Fibroblast of lung (primary cell): ENCODE measurements around the gene CFD. TPM values are rescaled to one million over a fixed set of nuclear protein-coding genes. Genes with fewer than 3 reads are reported as not detected.

Experiments used
- DNase-seq, 2 donors: peaks; one replicate each; pipeline versions ENCODE4 v3.0.0 to v3.0.0-alpha.2; 2010; ENCODE audit warnings: low read depth in 2 of 2
- H2AFZ ChIP-seq: 2 replicates; pipeline ENCODE4 v1.5.1; 2012; ENCODE audit warnings: low read length, control low read depth, inconsistent platforms
- H3K27ac ChIP-seq: 2 replicates; pipeline ENCODE4 v1.5.1; 2011; ENCODE audit warnings: low read length, control low read depth; ENCODE audit not compliant: insufficient read depth
- H3K27me3 ChIP-seq: 2 replicates; pipeline ENCODE4 v1.5.1; 2011; ENCODE audit warnings: mild to moderate bottlenecking, low read length; ENCODE audit not compliant: control insufficient read depth, insufficient read depth
- H3K36me3 ChIP-seq: 2 replicates; pipeline ENCODE4 v1.5.1; 2011; ENCODE audit warnings: low read length; ENCODE audit not compliant: control insufficient read depth, insufficient read depth
- H3K4me1 ChIP-seq: 2 replicates; pipeline ENCODE4 v1.5.1; 2011; ENCODE audit warnings: low read length; ENCODE audit not compliant: control insufficient read depth, insufficient read depth; ENCODE audit errors: extremely low read depth
- H3K4me2 ChIP-seq: 2 replicates; pipeline ENCODE4 v1.5.1; 2011; ENCODE audit warnings: low read length, control low read depth; ENCODE audit not compliant: insufficient read depth; ENCODE audit errors: extremely low read depth
- H3K4me3 ChIP-seq, 4 experiments: fragments of 200-600 bp in 1 of 4; sonication (generic) in 1 of 4; replicated peaks in 1 of 4; 2 replicates each; pipeline ENCODE4 v1.5.1; 2011 to 2016; ENCODE audit warnings: low read length in 4 of 4, low read depth in 3 of 4, mild to moderate bottlenecking in 3 of 4, control low read depth in 2 of 4, inconsistent platforms in 1 of 4, mixed read lengths in 1 of 4; ENCODE audit not compliant: insufficient read depth in 1 of 4; ENCODE audit errors: control extremely low read depth in 1 of 4
- H3K79me2 ChIP-seq: 2 replicates; pipeline ENCODE4 v1.5.1; 2012; ENCODE audit warnings: mild to moderate bottlenecking, low read length, inconsistent platforms; ENCODE audit not compliant: control insufficient read depth, insufficient read depth
- H3K9ac ChIP-seq: 2 replicates; pipeline ENCODE4 v1.5.1; 2011; ENCODE audit warnings: mild to moderate bottlenecking, low read length, control low read depth; ENCODE audit not compliant: insufficient read depth
- H3K9me3 ChIP-seq: 2 replicates; pipeline ENCODE4 v1.5.1; 2012; ENCODE audit warnings: low read depth, low read length; ENCODE audit not compliant: control insufficient read depth, insufficient read depth
- H4K20me1 ChIP-seq: 2 replicates; pipeline ENCODE4 v1.5.1; 2011; ENCODE audit warnings: low read length; ENCODE audit not compliant: control insufficient read depth, insufficient read depth; ENCODE audit errors: extremely low read depth
- CTCF ChIP-seq, 2 donors: IDR thresholded peaks in 1 of 2; conservative IDR thresholded peaks in 1 of 2; 1 replicate in 1 of 2; 2 replicates in 1 of 2; pipeline ENCODE4 v1.5.1; 2011 to 2012; ENCODE audit warnings: low read length in 2 of 2, control low read depth in 1 of 2, inconsistent platforms in 1 of 2, low read depth in 1 of 2, mild to moderate bottlenecking in 1 of 2
- EZH2 ChIP-seq: IDR thresholded peaks from 2 replicates; pipeline ENCODE4 v1.5.1; 2012; ENCODE audit warnings: low read length, control low read depth, mild to moderate bottlenecking; ENCODE audit errors: missing control alignments
- polyA plus RNA-seq, 2 donors: library from polyadenylated mRNA; depleted of rRNA in 1 of 2; stranded (reverse) in 1 of 2; unstranded in 1 of 2; fragments of >200 nt; gene quantifications; 2 replicates each; pipeline ENCODE4 v1.2.1, GENCODE V29; 2011 to 2012; ENCODE audit warnings: missing spikeins in 1 of 2
- total RNA-seq: library from RNA; depleted of rRNA; stranded (reverse); fragments of >200 nt; gene quantifications from 2 replicates; pipeline ENCODE4 v1.2.1, GENCODE V29; 2014

Gene CFD
- total and polyA plus RNA-seq, 2 donors (not counting 1 experiment from before 2014, with no cell fraction given), result 1.00 to 18.8 TPM

- Histone ChIP-seq H3K27me3 (no peaks in the 10 kb centered on the region), H3K9me3 (no peaks in the 10 kb centered on the region), H3K79me2 (no peaks in the 10 kb centered on the region), H3K4me3 (no peak overlapping the region), H2AFZ (no peak overlapping the region), H4K20me1 (no peaks in the 10 kb centered on the region), H3K36me3 (peaks cover 46% of the 10 kb centered on the region), H3K4me2 (no peak overlapping the region), H3K27ac (no peak overlapping the region), H3K4me1 (no peaks in the 10 kb centered on the region), H3K9ac (no peak overlapping the region)
- no peak for DNase-seq
- no peak for TF ChIP-seq EZH2
- TF ChIP-seq CTCF (conservative IDR thresholded peaks at IDR 0.05 in 1 of 2, IDR thresholded peaks at IDR 0.05 in 1 of 2; ENCODE audit: low read depth in 1 of 2, low read length in 2 of 2), result no peak
These were observed 23.5 kb downstream of the CFD start for GRCh38 chr19:882871-883497.

- Histone ChIP-seq H3K9ac (no peak overlapping the region), H3K9me3 (no peaks in the 10 kb centered on the region), H3K4me2 (no peak overlapping the region), H3K27ac (no peak overlapping the region), H2AFZ (no peak overlapping the region), H4K20me1 (no peaks in the 10 kb centered on the region), H3K4me3 (no peak overlapping the region), H3K27me3 (no peaks in the 10 kb centered on the region), H3K79me2 (no peaks in the 10 kb centered on the region), H3K4me1 (no peaks in the 10 kb centered on the region), H3K36me3 (peaks cover 50% of the 10 kb centered on the region)
- DNase-seq, result no peak
- TF ChIP-seq EZH2, result no peak
- no peak for TF ChIP-seq CTCF (conservative IDR thresholded peaks at IDR 0.05 in 1 of 2, IDR thresholded peaks at IDR 0.05 in 1 of 2; ENCODE audit: low read depth in 1 of 2, low read length in 2 of 2)
These were observed 24.3 kb downstream of the CFD start for GRCh38 chr19:883661-884211.

- no peaks in the 10 kb centered on the region for H3K79me2 ChIP-seq
- no peak for DNase-seq
- no peaks in the 10 kb centered on the region for H3K27me3 ChIP-seq
- H2AFZ ChIP-seq, result no peak overlapping the region
- no peaks in the 10 kb centered on the region for H3K4me1 ChIP-seq
- no peaks in the 10 kb centered on the region for H3K9me3 ChIP-seq
- H3K27ac ChIP-seq, result no peak overlapping the region
- H3K4me3 ChIP-seq, result no peak overlapping the region
- no peak overlapping the region for H3K9ac ChIP-seq
- no peaks in the 10 kb centered on the region for H4K20me1 ChIP-seq
- TF ChIP-seq EZH2 (no peak), CTCF (conservative IDR thresholded peaks at IDR 0.05 in 1 of 2, IDR thresholded peaks at IDR 0.05 in 1 of 2; ENCODE audit: low read depth in 1 of 2, low read length in 2 of 2) (no peak)
- no peak overlapping the region for H3K4me2 ChIP-seq
- H3K36me3 ChIP-seq, result peaks cover 54% of the 10 kb centered on the region
These were observed 25.2 kb downstream of the CFD start for GRCh38 chr19:884420-885211.
